ENCODE results near the gene PTPN11.
"Not testable (repeated sequence)": the region's sequence is repeated elsewhere in the genome, so short reads cannot be mapped to it uniquely, and the experiment has no call there.

The PTPN11 gene

DNA sequence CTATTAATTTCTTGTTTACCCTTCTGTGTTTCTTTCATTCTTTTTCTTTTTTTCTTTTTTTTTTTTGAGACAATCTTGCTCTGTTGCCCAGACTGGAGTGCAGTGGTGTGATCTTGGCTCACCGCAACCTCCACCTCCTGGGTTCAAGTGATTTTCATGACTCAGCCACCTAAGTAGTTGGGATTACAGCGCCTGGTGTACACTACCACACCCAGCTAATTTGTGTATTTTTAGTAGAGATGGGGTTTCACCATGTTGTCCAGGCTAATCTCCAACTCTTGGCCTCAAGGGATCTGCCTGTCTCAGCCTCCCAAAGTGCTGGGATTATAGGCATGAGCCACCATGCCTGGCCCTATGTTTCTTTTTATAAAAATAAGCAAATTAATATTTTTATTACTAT is 29.4 kb downstream of the PTPN11 start:
- Mint-ChIP-seq H3K4me1 (peaks cover 22% of the 10 kb centered on the region), H3K36me3 (peaks cover 33% of the 10 kb centered on the region)
- DNase-seq, CTCF ChIA-PET, H3K9me3 Mint-ChIP-seq, H3K4me3 Mint-ChIP-seq, H3K27ac Mint-ChIP-seq, H3K27me3 Mint-ChIP-seq: not testable (repeated sequence)

DNA sequence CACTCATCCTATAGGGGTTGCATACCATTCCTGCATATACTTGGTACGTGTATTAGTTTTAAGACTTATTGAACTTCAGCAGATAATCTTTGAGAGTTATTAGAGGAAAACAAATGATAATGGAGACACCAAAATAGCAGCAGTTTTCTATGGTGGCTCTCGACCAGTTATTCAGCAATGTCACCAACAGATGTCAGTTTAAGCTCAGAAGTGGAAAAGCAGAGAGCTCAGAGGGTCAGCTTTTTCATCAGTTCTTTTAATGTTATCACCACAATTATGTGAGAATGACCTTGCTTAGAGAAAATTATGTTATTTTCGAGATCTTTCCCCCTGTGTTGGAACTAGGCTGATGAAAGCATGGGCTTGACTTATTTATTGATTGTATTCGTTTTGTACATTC is 32.0 kb downstream of the PTPN11 start:
- Mint-ChIP-seq H3K36me3 (peaks cover 43% of the 10 kb centered on the region), H3K4me3 (no peak overlapping the region), H3K9me3 (no peaks in the 10 kb centered on the region), H3K4me1 (peaks cover 22% of the 10 kb centered on the region), H3K27ac (no peak overlapping the region), H3K27me3 (no peaks in the 10 kb centered on the region)
- CTCF ChIA-PET, result no interaction called here
- DNase-seq, result no peak

DNA sequence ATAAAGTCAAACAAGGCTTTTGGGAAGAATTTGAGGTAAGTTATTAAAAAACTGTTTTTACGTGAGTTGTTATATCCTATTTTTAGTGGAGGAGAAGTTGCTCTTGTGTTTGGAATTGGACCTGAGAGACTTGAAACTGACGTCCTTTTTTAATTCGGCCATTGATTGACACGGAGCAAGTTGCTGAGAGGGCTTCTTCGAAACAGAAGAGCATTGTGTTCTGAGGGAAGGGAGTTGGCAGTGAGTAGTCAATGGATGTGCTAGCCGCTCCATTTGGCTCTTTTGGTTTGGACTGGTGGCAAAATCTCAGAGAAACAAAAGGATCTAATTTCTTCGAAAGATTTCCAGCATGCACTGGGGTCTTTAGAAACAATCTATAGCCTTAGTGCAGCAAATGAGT is 37.3 kb downstream of the PTPN11 start:
- CTCF ChIA-PET, result no interaction called here
- Mint-ChIP-seq H3K9me3 (no peaks in the 10 kb centered on the region), H3K4me1 (no peaks in the 10 kb centered on the region), H3K4me3 (no peak overlapping the region), H3K36me3 (peaks cover 56% of the 10 kb centered on the region), H3K27me3 (no peaks in the 10 kb centered on the region), H3K27ac (no peak overlapping the region)
- DNase-seq, result no peak

DNA sequence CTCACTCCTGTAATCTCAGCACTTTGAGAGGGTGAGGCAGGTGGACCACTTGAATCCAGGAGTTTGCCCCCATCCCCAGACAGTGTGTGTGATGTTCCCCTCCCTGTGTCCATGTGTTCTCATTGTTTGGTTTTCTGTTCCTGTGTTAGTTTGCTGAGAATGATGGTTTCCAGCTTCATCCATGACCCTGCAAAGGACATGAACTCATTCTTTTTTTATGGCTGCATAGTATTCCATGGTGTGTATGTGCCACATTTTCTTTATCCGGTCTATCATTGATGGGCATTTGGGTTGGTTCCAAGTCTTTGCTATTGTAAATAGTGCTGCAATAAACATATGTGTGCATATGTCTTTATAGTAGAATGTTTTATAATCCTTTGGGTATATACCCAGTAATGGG is 38.4 kb downstream of the PTPN11 start:
- H3K27me3 Mint-ChIP-seq, H3K27ac Mint-ChIP-seq, DNase-seq, H3K9me3 Mint-ChIP-seq, H3K4me1 Mint-ChIP-seq, CTCF ChIA-PET, H3K4me3 Mint-ChIP-seq: not testable (repeated sequence)
- peaks cover 54% of the 10 kb centered on the region for H3K36me3 Mint-ChIP-seq

DNA sequence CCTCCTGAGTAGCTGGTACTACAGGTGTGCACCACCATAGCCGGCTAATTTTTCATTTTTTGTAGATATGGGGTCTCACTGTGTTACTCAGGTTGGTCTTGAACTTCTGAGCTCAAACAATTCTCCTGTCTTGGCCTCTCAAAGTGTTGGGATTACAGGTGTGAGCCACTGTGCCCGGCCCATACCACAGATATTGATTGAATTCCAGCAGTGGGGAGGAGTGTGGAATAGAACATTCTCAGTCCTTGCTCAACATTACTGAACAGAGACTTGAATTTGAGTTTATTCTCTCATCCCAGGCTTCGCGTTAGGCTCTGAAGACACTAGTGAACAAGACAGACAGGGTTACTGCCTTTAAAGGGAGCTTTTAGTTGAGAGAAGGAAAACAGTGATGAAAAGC is 39.6 kb downstream of the PTPN11 start:
- H3K9me3 Mint-ChIP-seq, result no peaks in the 10 kb centered on the region
- H3K27me3 Mint-ChIP-seq, result no peaks in the 10 kb centered on the region
- CTCF ChIA-PET, result no interaction called here
- no peaks in the 10 kb centered on the region for H3K4me1 Mint-ChIP-seq
- peaks cover 49% of the 10 kb centered on the region for H3K36me3 Mint-ChIP-seq
- DNase-seq, result no peak
- no peak overlapping the region for H3K4me3 Mint-ChIP-seq
- H3K27ac Mint-ChIP-seq, result no peak overlapping the region

DNA sequence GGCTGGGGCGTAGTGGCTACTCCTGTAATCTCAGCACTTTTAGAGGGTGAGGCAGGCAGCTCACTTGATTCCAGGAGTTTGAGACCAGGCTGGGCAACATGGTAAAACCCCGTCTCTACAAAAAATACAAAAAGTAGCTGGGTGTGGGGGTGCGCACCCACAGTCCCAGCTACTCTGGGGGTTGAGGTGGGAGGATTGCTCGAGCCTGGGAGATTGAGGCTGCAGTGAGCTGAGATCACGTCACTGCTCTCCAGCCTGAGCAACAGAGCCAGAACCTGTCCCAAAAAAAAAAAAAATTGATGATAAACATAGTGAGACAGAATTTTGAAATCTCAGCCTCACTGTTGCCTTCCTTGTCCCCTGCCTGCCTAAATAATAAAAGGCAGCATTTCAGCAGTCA is 40.0 kb downstream of the PTPN11 start:
- Mint-ChIP-seq H3K4me1 (no peaks in the 10 kb centered on the region), H3K36me3 (peaks cover 48% of the 10 kb centered on the region), H3K27me3 (no peaks in the 10 kb centered on the region), H3K9me3 (no peaks in the 10 kb centered on the region), H3K27ac (no peak overlapping the region), H3K4me3 (no peak overlapping the region)
- CTCF ChIA-PET, result no interaction called here
- no peak for DNase-seq

DNA sequence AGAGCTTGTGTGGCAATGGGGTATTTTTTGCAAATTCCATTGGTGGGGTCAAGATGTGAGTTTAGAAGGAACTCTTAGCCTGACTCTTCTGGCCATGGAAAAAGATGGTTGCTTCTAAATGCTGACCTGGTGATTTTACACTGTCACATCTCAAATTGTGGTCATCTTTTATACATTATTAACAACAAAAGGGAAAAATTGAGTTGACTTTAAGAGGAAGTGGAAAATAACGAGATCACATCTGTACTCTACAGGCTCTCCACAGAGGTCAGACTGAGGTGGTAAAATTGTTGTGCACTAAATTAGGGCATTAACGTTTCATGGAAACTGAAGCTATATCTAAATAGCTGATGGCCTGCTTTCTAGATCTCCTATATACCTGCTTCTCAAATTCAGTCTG is 44.7 kb downstream of the PTPN11 start:
- Mint-ChIP-seq H3K4me1 (no peaks in the 10 kb centered on the region), H3K27me3 (no peaks in the 10 kb centered on the region), H3K36me3 (peaks cover 24% of the 10 kb centered on the region), H3K4me3 (no peak overlapping the region), H3K9me3 (no peaks in the 10 kb centered on the region), H3K27ac (no peak overlapping the region)
- no peak for DNase-seq
- CTCF ChIA-PET, result no interaction called here

DNA sequence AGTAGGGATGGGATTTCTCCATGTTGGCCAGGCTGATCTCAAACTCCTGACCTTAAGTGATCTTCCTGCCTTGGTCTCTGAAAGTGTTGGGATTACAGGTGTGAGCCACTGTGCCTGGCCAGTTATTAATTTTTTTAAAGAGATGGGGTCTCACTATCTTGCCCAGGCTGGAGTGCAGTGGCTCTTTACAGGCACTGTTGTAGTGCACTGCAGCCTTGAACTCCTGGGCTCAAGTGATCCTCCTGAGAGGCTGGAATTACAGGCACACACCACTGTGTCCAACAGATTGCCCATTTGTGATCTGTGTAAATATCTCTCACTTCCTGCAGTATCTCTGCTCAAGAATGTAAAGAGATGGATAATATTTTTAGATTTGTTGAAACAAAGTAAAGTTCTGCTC is 45.9 kb downstream of the PTPN11 start:
- Mint-ChIP-seq H3K4me1 (no peaks in the 10 kb centered on the region), H3K9me3 (no peaks in the 10 kb centered on the region), H3K27me3 (no peaks in the 10 kb centered on the region), H3K4me3 (no peak overlapping the region), H3K36me3 (peaks cover 19% of the 10 kb centered on the region), H3K27ac (no peak overlapping the region)
- CTCF ChIA-PET, result no interaction called here
- no peak for DNase-seq

DNA sequence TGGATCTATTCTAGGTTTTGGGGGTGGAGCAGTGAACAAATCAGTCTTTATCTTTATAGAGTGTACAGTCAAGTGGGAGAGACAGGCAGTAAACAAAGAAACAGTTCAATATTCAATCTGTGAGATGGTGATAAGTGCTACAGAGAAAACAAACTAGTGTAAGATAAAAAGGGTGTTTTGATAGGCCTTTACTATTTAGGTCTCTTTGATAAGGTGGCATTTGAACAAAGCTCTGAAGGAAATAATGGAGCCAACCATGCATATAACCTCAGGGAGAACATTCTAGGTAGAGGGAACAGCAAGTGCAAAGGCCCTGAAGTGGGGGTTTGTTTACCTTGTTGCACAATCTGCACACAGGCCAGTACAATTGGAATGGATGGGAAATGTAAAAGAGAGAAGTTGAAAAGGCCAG is 47.3 kb downstream of the PTPN11 start:
- DNase-seq, result no peak
- no peaks in the 10 kb centered on the region for H3K27me3 Mint-ChIP-seq
- CTCF ChIA-PET, result no interaction called here
- H3K9me3 Mint-ChIP-seq, result no peaks in the 10 kb centered on the region
- no peak overlapping the region for H3K4me3 Mint-ChIP-seq
- H3K36me3 Mint-ChIP-seq, result peaks cover 15% of the 10 kb centered on the region
- H3K27ac Mint-ChIP-seq, result no peak overlapping the region
- H3K4me1 Mint-ChIP-seq, result no peaks in the 10 kb centered on the region

DNA sequence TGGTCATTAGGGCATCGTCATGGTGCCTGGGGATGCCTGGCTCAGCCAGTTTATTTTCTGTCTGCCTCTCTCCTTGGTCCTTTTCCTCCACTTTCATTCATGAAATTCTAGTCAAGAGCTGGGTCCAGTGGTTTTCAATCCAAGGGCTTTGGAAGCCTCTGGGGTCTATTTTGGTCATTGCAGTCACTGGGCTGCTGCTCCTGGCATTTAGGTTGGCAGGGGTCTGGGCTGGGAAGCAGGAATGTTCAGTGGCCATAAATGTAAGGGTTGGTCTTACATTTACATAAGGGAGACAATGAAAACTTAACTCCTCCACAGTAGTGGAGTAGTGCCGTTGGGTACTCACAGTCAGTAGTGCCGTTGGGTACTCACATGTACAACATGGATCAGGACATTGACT is 48.1 kb downstream of the PTPN11 start:
- H3K27me3 Mint-ChIP-seq, result no peaks in the 10 kb centered on the region
- no peak overlapping the region for H3K4me3 Mint-ChIP-seq
- H3K27ac Mint-ChIP-seq, result no peak overlapping the region
- no peaks in the 10 kb centered on the region for H3K4me1 Mint-ChIP-seq
- H3K36me3 Mint-ChIP-seq, result peaks cover 14% of the 10 kb centered on the region
- DNase-seq, result no peak
- CTCF ChIA-PET, result no interaction called here
- H3K9me3 Mint-ChIP-seq, result no peaks in the 10 kb centered on the region

DNA sequence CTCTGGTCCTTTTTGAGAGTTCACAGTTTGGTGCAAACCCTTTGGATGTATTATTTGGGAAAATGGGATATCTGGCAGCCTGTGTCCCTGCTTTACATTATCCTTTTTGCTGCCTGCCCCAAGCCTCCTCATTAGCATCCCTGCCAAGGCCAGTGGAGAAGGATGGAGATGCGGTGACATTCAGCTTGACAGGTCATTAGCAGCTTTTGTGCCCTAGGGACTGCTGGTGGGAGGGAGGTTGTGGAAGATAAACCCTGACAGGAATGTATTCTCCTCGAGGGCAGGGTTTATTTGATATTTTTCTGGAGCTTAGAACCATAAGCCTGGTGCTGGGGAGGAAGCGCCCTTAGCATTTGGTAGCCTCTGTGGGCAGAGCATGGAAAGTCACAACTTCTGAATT is 49.3 kb downstream of the PTPN11 start:
- CTCF ChIA-PET, result no interaction called here
- Mint-ChIP-seq H3K4me3 (no peak overlapping the region), H3K4me1 (no peaks in the 10 kb centered on the region), H3K27ac (no peak overlapping the region), H3K9me3 (no peaks in the 10 kb centered on the region), H3K27me3 (no peaks in the 10 kb centered on the region), H3K36me3 (peaks cover 19% of the 10 kb centered on the region)
- DNase-seq, result no peak

DNA sequence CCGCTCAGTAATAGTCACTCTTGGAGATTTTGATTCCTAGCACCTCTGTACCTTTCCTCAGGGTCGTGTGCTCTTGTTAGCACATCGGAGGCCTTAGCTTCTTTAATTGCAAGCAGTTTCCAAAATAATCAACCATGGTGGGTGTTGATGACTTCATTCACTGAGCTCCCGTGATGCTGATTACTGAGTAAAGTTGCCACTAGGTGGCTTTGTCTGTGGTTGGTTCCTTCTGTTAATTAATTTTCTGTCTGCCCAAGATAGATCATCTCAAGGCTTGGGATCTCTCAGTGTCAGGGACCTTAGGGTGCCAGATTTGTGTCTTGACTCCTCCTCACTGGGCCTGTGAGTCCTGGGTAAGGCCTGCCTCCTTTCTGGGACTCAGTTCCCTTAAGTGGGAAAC is 54.3 kb downstream of the PTPN11 start:
- CTCF ChIA-PET, result no interaction called here
- H3K4me1 Mint-ChIP-seq, result no peaks in the 10 kb centered on the region
- H3K27me3 Mint-ChIP-seq, result no peaks in the 10 kb centered on the region
- no peak overlapping the region for H3K27ac Mint-ChIP-seq
- DNase-seq, result no peak
- H3K36me3 Mint-ChIP-seq, result peaks cover 35% of the 10 kb centered on the region
- no peaks in the 10 kb centered on the region for H3K9me3 Mint-ChIP-seq
- H3K4me3 Mint-ChIP-seq, result no peak overlapping the region

DNA sequence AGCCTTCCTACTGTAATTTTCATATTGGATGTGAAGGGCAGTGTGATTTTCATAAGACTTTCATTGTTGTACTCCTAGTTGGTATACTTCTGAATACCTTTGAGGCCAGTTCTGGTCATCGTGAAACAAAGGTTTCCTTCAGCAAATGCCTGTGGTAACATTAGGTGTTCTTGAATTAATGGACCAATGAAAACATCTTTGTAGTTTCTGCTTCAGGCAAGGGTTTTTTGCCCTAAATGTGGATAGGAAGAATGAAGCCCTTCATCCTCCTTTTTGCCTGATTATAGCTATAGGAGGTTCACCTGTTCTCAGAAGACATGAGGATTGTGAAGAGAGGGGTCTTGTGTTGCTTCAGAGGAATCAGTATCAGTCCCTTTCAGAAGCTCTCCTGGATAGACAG is 60.7 kb downstream of the PTPN11 start:
- CTCF ChIA-PET, result no interaction called here
- no peak for DNase-seq
- H3K27ac Mint-ChIP-seq, result no peak overlapping the region
- no peak overlapping the region for H3K4me3 Mint-ChIP-seq
- peaks cover 74% of the 10 kb centered on the region for H3K36me3 Mint-ChIP-seq
- no peaks in the 10 kb centered on the region for H3K4me1 Mint-ChIP-seq
- no peaks in the 10 kb centered on the region for H3K27me3 Mint-ChIP-seq
- H3K9me3 Mint-ChIP-seq, result no peaks in the 10 kb centered on the region

DNA sequence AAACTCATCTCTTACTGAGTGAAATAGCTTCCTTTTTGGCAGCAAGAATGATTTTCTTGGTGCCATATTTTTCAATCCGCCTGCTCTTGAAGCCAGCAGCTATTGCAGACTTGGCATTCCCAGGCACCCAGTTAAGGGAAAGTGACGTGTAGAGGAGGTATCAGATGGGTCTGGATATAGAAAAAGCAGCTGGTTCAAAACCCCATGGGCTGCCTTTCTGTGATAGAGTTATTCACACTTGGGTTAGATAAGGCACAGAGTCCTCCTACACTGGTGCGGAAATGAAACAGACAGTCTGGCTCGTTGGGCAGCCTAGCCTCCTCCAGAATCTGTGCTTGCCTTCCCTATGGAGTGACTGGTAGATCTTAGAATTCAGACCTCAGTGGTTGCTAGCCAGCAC is 62.2 kb downstream of the PTPN11 start:
- H3K27me3 Mint-ChIP-seq, result no peaks in the 10 kb centered on the region
- no peak for DNase-seq
- H3K36me3 Mint-ChIP-seq, result peaks cover 69% of the 10 kb centered on the region
- no peaks in the 10 kb centered on the region for H3K9me3 Mint-ChIP-seq
- CTCF ChIA-PET, result no interaction called here
- H3K4me3 Mint-ChIP-seq, result no peak overlapping the region
- no peak overlapping the region for H3K27ac Mint-ChIP-seq
- H3K4me1 Mint-ChIP-seq, result no peaks in the 10 kb centered on the region

DNA sequence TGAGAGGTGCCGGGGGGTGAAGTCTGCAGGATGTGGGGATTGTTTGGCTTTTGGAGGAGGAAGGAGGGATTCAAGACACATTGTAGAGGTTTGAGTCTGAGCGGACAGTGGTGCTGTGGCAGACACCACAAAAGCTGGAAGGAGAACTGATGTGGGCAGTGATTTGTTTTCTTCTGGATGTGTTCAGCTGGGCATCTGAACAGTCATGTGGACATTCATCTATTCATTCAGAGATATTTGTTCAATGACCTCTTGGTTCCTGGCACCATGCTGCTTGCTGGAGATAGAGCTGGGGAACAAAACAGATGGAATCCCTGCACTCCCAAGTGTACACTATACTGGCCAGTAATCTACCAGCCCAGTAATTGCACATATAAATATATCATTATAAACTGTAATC is 64.0 kb downstream of the PTPN11 start:
- peaks cover 75% of the 10 kb centered on the region for H3K36me3 Mint-ChIP-seq
- no peak overlapping the region for H3K27ac Mint-ChIP-seq
- CTCF ChIA-PET, result no interaction called here
- DNase-seq, result no peak
- no peaks in the 10 kb centered on the region for H3K4me1 Mint-ChIP-seq
- H3K9me3 Mint-ChIP-seq, result no peaks in the 10 kb centered on the region
- no peaks in the 10 kb centered on the region for H3K27me3 Mint-ChIP-seq
- no peak overlapping the region for H3K4me3 Mint-ChIP-seq

DNA sequence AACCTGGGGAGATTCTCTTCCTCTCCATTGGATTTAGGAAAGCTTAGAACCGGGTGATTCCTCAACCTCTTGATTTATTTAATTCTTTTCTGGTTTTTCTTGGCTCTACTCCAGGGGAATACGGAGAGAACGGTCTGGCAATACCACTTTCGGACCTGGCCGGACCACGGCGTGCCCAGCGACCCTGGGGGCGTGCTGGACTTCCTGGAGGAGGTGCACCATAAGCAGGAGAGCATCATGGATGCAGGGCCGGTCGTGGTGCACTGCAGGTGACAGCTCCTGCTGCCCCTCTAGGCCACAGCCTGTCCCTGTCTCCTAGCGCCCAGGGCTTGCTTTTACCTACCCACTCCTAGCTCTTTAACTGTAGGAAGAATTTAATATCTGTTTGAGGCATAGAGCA is 67.6 kb downstream of the PTPN11 start:
- no peaks in the 10 kb centered on the region for H3K4me1 Mint-ChIP-seq
- DNase-seq, result no peak
- no peak overlapping the region for H3K27ac Mint-ChIP-seq
- H3K27me3 Mint-ChIP-seq, result no peaks in the 10 kb centered on the region
- H3K9me3 Mint-ChIP-seq, result no peaks in the 10 kb centered on the region
- no peak overlapping the region for H3K4me3 Mint-ChIP-seq
- CTCF ChIA-PET, result no interaction called here
- H3K36me3 Mint-ChIP-seq, result peaks cover 70% of the 10 kb centered on the region
